ENCODE measurements around the gene TYW1B. TPM values are rescaled to one million over a fixed set of nuclear protein-coding genes. Genes with fewer than 3 reads are reported as not detected.
"Not testable (repeated sequence)": the region's sequence is repeated elsewhere in the genome, so short reads cannot be mapped to it uniquely, and the experiment has no call there.

TYW1B gene
- total RNA-seq (2014; rRNA removed) = 3.7 and 3.9 TPM in 2 replicates
- Bru-seq, nascent RNA = percentile 61 among the genes with signal in this experiment
- BruChase-seq, experiment 1, labeled RNA remaining after a 6-hour chase = percentile 51 among the genes with signal in this experiment
- BruChase-seq, experiment 2, labeled RNA remaining after a 2-hour chase = percentile 51 among the genes with signal in this experiment
- long read RNA-seq, transcript TYW1B-203 (14 exons, 3,113 nt) = major isoform, 10 of 14 reads
- long read RNA-seq, partial matches to known transcripts = 2 of 14 reads
- long read RNA-seq, other reads (novel, unspliced or antisense) = 2 of 14 reads

GRCh38 chr7:72827839-72828591, at the start of gene TYW1B:
TYW1B (minus strand) TSS chr7:72828200; CDS start chr7:72828075, 125 bp downstream.
- H3F3A ChIP-seq (ENCODE audit: low read length, unreplicated experiment); H3K4me1 ChIP-seq (ENCODE audit: insufficient read depth, low read length); H3K27me3 ChIP-seq (ENCODE audit: low read length); H3K27ac ChIP-seq (ENCODE audit: low read length); H3K9me2 ChIP-seq (replicated peaks; ENCODE audit: low read length); POLR2A ChIA-PET (ENCODE audit: unreplicated experiment); BruUV-seq (replicated peaks); H3K9me3 ChIP-seq (ENCODE audit: low read length): not testable (repeated sequence)
- DNase-seq (peak; percentile 97), ATAC-seq (peak; percentile 91)
- H3K4me2 ChIP-seq (ENCODE audit: low read length) = peak within 1 kb of the TSS; percentile 72
- peak within 1 kb of the TSS; percentile 77 for H3K4me3 ChIP-seq (ENCODE audit: low read length)
- intact Hi-C loops (cut with micrococcal nuclease) = loop anchor here (2.0 kb wide), 1 partner anchor 97 kb away; the partner anchor contains the start of gene POM121
- H2AFZ ChIP-seq (ENCODE audit: low read length) = peak within 1 kb of the TSS; percentile 71
- CTCF ChIA-PET = interaction anchor here (1.3 kb wide), 1 partner anchor 87 kb away, joined by 5 read pairs; no protein-coding TSS in a partner anchor
- peaks cover 28% of the 10 kb centered on the region for H3K79me2 ChIP-seq (ENCODE audit: low read length)
- H3K9ac ChIP-seq (ENCODE audit: low read length) = peak within 1 kb of the TSS; percentile 59
- H4K20me1 ChIP-seq (ENCODE audit: low read length) = peaks cover 10% of the 10 kb centered on the region
- H3K36me3 ChIP-seq (ENCODE audit: low read depth, low read length) = peaks cover 14% of the 10 kb centered on the region

- H3K4me2 ChIP-seq (ENCODE audit: low read length); CTCF ChIA-PET; H3K4me1 ChIP-seq (ENCODE audit: insufficient read depth, low read length); H3K27me3 ChIP-seq (ENCODE audit: low read length); intact Hi-C loops (cut with micrococcal nuclease); H3K9me2 ChIP-seq (replicated peaks; ENCODE audit: low read length); ATAC-seq; H3K9me3 ChIP-seq (ENCODE audit: low read length); H3K4me3 ChIP-seq (ENCODE audit: low read length); BruUV-seq (replicated peaks); H3K27ac ChIP-seq (ENCODE audit: low read length); H3K79me2 ChIP-seq (ENCODE audit: low read length); H3K9ac ChIP-seq (ENCODE audit: low read length); DNase-seq; H3K36me3 ChIP-seq (ENCODE audit: low read depth, low read length); POLR2A ChIA-PET (ENCODE audit: unreplicated experiment); H3F3A ChIP-seq (ENCODE audit: low read length, unreplicated experiment); H4K20me1 ChIP-seq (ENCODE audit: low read length); H2AFZ ChIP-seq (ENCODE audit: low read length): not testable (repeated sequence)
These were observed 39.6 kb upstream of the TYW1B start for GRCh38 chr7:72867591-72867990.

- POLR2A ChIA-PET (ENCODE audit: unreplicated experiment); H3K27ac ChIP-seq (ENCODE audit: low read length); H4K20me1 ChIP-seq (ENCODE audit: low read length); H3K9ac ChIP-seq (ENCODE audit: low read length); ATAC-seq; H3K4me3 ChIP-seq (ENCODE audit: low read length); H3K36me3 ChIP-seq (ENCODE audit: low read depth, low read length); H3K4me1 ChIP-seq (ENCODE audit: insufficient read depth, low read length); H2AFZ ChIP-seq (ENCODE audit: low read length); H3K9me2 ChIP-seq (replicated peaks; ENCODE audit: low read length); H3K27me3 ChIP-seq (ENCODE audit: low read length); intact Hi-C loops (cut with micrococcal nuclease); H3K9me3 ChIP-seq (ENCODE audit: low read length); DNase-seq; H3K4me2 ChIP-seq (ENCODE audit: low read length); BruUV-seq (replicated peaks); H3K79me2 ChIP-seq (ENCODE audit: low read length); H3F3A ChIP-seq (ENCODE audit: low read length, unreplicated experiment); CTCF ChIA-PET: not testable (repeated sequence)
These were observed 30.9 kb upstream of the TYW1B start for GRCh38 chr7:72858846-72859400.

GRCh38 chr7:72857925-72858324, 29.9 kb upstream of the TYW1B start:
- H3K4me1 ChIP-seq (ENCODE audit: insufficient read depth, low read length); H2AFZ ChIP-seq (ENCODE audit: low read length); H3K27me3 ChIP-seq (ENCODE audit: low read length); H3K4me3 ChIP-seq (ENCODE audit: low read length); H3K9ac ChIP-seq (ENCODE audit: low read length); H3K27ac ChIP-seq (ENCODE audit: low read length); H3K9me2 ChIP-seq (replicated peaks; ENCODE audit: low read length); intact Hi-C loops (cut with micrococcal nuclease); H3F3A ChIP-seq (ENCODE audit: low read length, unreplicated experiment); H3K4me2 ChIP-seq (ENCODE audit: low read length); H3K36me3 ChIP-seq (ENCODE audit: low read depth, low read length); H4K20me1 ChIP-seq (ENCODE audit: low read length); BruUV-seq (replicated peaks); POLR2A ChIA-PET (ENCODE audit: unreplicated experiment); H3K9me3 ChIP-seq (ENCODE audit: low read length); H3K79me2 ChIP-seq (ENCODE audit: low read length); CTCF ChIA-PET: not testable (repeated sequence)
- ATAC-seq (peak; percentile 70), DNase-seq (peak; percentile 60)

- H4K20me1 ChIP-seq (ENCODE audit: low read length); H3K36me3 ChIP-seq (ENCODE audit: low read depth, low read length); H3K27ac ChIP-seq (ENCODE audit: low read length); BruUV-seq (replicated peaks); H3K27me3 ChIP-seq (ENCODE audit: low read length); H2AFZ ChIP-seq (ENCODE audit: low read length); DNase-seq; H3K4me3 ChIP-seq (ENCODE audit: low read length); H3K4me1 ChIP-seq (ENCODE audit: insufficient read depth, low read length); intact Hi-C loops (cut with micrococcal nuclease); H3F3A ChIP-seq (ENCODE audit: low read length, unreplicated experiment); H3K9me2 ChIP-seq (replicated peaks; ENCODE audit: low read length); H3K4me2 ChIP-seq (ENCODE audit: low read length); H3K9ac ChIP-seq (ENCODE audit: low read length); H3K9me3 ChIP-seq (ENCODE audit: low read length); CTCF ChIA-PET; POLR2A ChIA-PET (ENCODE audit: unreplicated experiment); ATAC-seq; H3K79me2 ChIP-seq (ENCODE audit: low read length): not testable (repeated sequence)
These were observed 27.3 kb upstream of the TYW1B start for GRCh38 chr7:72855261-72855660.

- H3F3A ChIP-seq (ENCODE audit: low read length, unreplicated experiment); intact Hi-C loops (cut with micrococcal nuclease); ATAC-seq; H2AFZ ChIP-seq (ENCODE audit: low read length); H3K9ac ChIP-seq (ENCODE audit: low read length); H3K79me2 ChIP-seq (ENCODE audit: low read length); H3K4me2 ChIP-seq (ENCODE audit: low read length); H4K20me1 ChIP-seq (ENCODE audit: low read length); H3K36me3 ChIP-seq (ENCODE audit: low read depth, low read length); H3K9me2 ChIP-seq (replicated peaks; ENCODE audit: low read length); H3K4me1 ChIP-seq (ENCODE audit: insufficient read depth, low read length); H3K9me3 ChIP-seq (ENCODE audit: low read length); BruUV-seq (replicated peaks); POLR2A ChIA-PET (ENCODE audit: unreplicated experiment); DNase-seq; H3K4me3 ChIP-seq (ENCODE audit: low read length); CTCF ChIA-PET; H3K27ac ChIP-seq (ENCODE audit: low read length); H3K27me3 ChIP-seq (ENCODE audit: low read length): not testable (repeated sequence)
These were observed 24.9 kb upstream of the TYW1B start for GRCh38 chr7:72852937-72853336.

Measured in PC-3 (cell line).